K562 (cell line): ENCODE data around the gene GLE1. TPM values are rescaled to one million over a fixed set of nuclear protein-coding genes. Genes with fewer than 3 reads are reported as not detected.
A peak's percentile ranks its signal among the peaks of the same experiment; 100 is the strongest.

Experiments used
- EGR1 ChIP-seq: fragments of 450-650 bp; conservative IDR thresholded peaks from 2 replicates; pipeline ENCODE4 v1.6.1; 2017; ENCODE audit warnings: mild to moderate bottlenecking
- FOXA3 ChIP-seq, 2 experiments: fragments of 450-650 bp in 1 of 2; sonication (generic) in 1 of 2; formaldehyde crosslinking; IDR thresholded peaks in 1 of 2; conservative IDR thresholded peaks in 1 of 2; 2 replicates each; pipeline versions ENCODE4 v1.4.0 to v1.8.0; 2020 to 2022; ENCODE audit warnings: mild to moderate bottlenecking in 2 of 2, missing genetic modification reagents in 1 of 2
- FUS ChIP-seq: fragments of 200-400 bp; formaldehyde crosslinking; optimal IDR thresholded peaks from 2 replicates; pipeline ENCODE3; 2017; ENCODE audit warnings: low read depth, low read length
- NR2F6 ChIP-seq: fragments of 450-650 bp; formaldehyde crosslinking; IDR thresholded peaks from 2 replicates; pipeline ENCODE4 v1.4.0; 2020; ENCODE audit warnings: mild to moderate bottlenecking
- PML ChIP-seq: IDR thresholded peaks from 2 replicates; pipeline ENCODE4 v1.6.1; 2012; ENCODE audit warnings: low read length, inconsistent platforms
- PYGO2 ChIP-seq: fragments of 450-650 bp; IDR thresholded peaks from 2 replicates; pipeline ENCODE4 v1.6.1; 2016; ENCODE audit warnings: mild to moderate bottlenecking, missing genetic modification characterization, moderate library complexity, missing compliant biosample characterization
- SP2 ChIP-seq: IDR thresholded peaks from 2 replicates; pipeline ENCODE4 v1.6.1; 2011; ENCODE audit warnings: mild to moderate bottlenecking, low read depth, low read length, moderate library complexity; ENCODE audit not compliant: poor library complexity, severe bottlenecking; ENCODE audit errors: extremely low read depth
- SPI1 ChIP-seq: IDR thresholded peaks from 2 replicates; pipeline ENCODE4 v1.6.1; 2011; ENCODE audit warnings: low read depth, low read length, control low read depth, borderline replicate concordance
- ZFP36 ChIP-seq: fragments of 150-350 bp; IDR thresholded peaks from 2 replicates; pipeline ENCODE4 v1.6.1; 2018; ENCODE audit warnings: low read length, low read depth; ENCODE audit not compliant: partially characterized antibody
- ZNF282 ChIP-seq: sonication (generic); formaldehyde crosslinking; IDR thresholded peaks from 2 replicates; pipeline ENCODE4 v1.8.1; 2023; ENCODE audit warnings: missing genetic modification reagents
- ZNF57 ChIP-seq: fragments of 450-650 bp; formaldehyde crosslinking; IDR thresholded peaks from 2 replicates; pipeline ENCODE4 v1.4.0; 2020; ENCODE audit warnings: mild to moderate bottlenecking, moderate library complexity
- ZNF589 ChIP-seq: fragments of 200-800 bp; sonication (Bioruptor generic); IDR thresholded peaks from 2 replicates; pipeline ENCODE4 v1.6.1; 2016; ENCODE audit warnings: low read depth, missing genetic modification characterization, missing compliant biosample characterization
- polyA plus RNA-seq, 8 experiments: library from polyadenylated mRNA; depleted of rRNA in 4 of 8; stranded (reverse) in 5 of 8; unstranded in 3 of 8; fragments of >200 nt; fragmentation: Nextera tagmentation in 2 of 8; fragmentation: Illumina TruSeq in 1 of 8; extraction: Ambion mirVana in 2 of 8; extraction: Trizol in 1 of 8; gene quantifications; 2 replicates each; pipeline versions ENCODE4 v1.2.1 to v1.2.3, GENCODE V29; 2011 to 2014; ENCODE audit warnings: inconsistent platforms in 1 of 8, missing spikeins in 1 of 8
- total RNA-seq, 7 experiments: library from RNA; depleted of rRNA in 6 of 7; stranded (reverse); fragments of >200 nt in 6 of 7; fragmentation: Illumina TruSeq in 2 of 7; extraction: Trizol in 2 of 7; gene quantifications; 2 replicates each; pipeline versions ENCODE4 v1.2.1 to v1.2.3, GENCODE V29; 2011 to 2021; ENCODE audit warnings: low replicate concordance in 1 of 7
- TF ChIP-seq, protein P1 (sequence below): fragments of 250-450 bp; sonication (Bioruptor Pico); IDR thresholded peaks from 2 replicates; pipeline ENCODE4 v1.5.0; 2020; ENCODE audit warnings: mild to moderate bottlenecking, borderline replicate concordance
- TF ChIP-seq, protein P2 (sequence below): sonication (generic); formaldehyde crosslinking; IDR thresholded peaks from 2 replicates; pipeline ENCODE4 v1.9.0; 2022; ENCODE audit warnings: mild to moderate bottlenecking, missing genetic modification reagents
- TF ChIP-seq, protein P3 (sequence below): fragments of 450-650 bp; formaldehyde crosslinking; IDR thresholded peaks from 2 replicates; pipeline ENCODE4 v1.4.0; 2022; ENCODE audit warnings: mild to moderate bottlenecking, moderate library complexity
- TF ChIP-seq, protein P4 (sequence below), 3 experiments: IDR thresholded peaks in 2 of 3; conservative IDR thresholded peaks in 1 of 3; 2 replicates each; pipeline ENCODE4 v1.5.1; 2011 to 2012; ENCODE audit warnings: low read length in 3 of 3, mild to moderate bottlenecking in 3 of 3, control low read depth in 2 of 3, improper control_type of control experiment in 1 of 3, inconsistent platforms in 1 of 3, low read depth in 1 of 3, mixed read lengths in 1 of 3, moderate library complexity in 1 of 3; ENCODE audit not compliant: insufficient read depth in 2 of 3
- TF ChIP-seq, protein P5 (sequence below), 2 experiments: fragments of 200-800 bp in 1 of 2; sonication (Bioruptor generic) in 1 of 2; sonication (generic) in 1 of 2; formaldehyde crosslinking in 1 of 2; IDR thresholded peaks in 1 of 2; conservative IDR thresholded peaks in 1 of 2; 2 replicates each; pipeline versions ENCODE4 v1.5.0 to v1.6.1; 2016 to 2020; ENCODE audit warnings: missing compliant biosample characterization in 1 of 2, missing genetic modification characterization in 1 of 2, missing genetic modification reagents in 1 of 2
- TF ChIP-seq, protein P6 (sequence below): fragments of 450-650 bp; formaldehyde crosslinking; IDR thresholded peaks from 2 replicates; pipeline ENCODE4 v1.4.0; 2020; ENCODE audit warnings: mild to moderate bottlenecking

Gene GLE1
- total and polyA plus RNA-seq, 9 of the 15 experiments (the other 6 are each of a cell fraction or from before 2014, with no cell fraction given): 15.9 to 44.8 (median 37.6) TPM

DNA sequence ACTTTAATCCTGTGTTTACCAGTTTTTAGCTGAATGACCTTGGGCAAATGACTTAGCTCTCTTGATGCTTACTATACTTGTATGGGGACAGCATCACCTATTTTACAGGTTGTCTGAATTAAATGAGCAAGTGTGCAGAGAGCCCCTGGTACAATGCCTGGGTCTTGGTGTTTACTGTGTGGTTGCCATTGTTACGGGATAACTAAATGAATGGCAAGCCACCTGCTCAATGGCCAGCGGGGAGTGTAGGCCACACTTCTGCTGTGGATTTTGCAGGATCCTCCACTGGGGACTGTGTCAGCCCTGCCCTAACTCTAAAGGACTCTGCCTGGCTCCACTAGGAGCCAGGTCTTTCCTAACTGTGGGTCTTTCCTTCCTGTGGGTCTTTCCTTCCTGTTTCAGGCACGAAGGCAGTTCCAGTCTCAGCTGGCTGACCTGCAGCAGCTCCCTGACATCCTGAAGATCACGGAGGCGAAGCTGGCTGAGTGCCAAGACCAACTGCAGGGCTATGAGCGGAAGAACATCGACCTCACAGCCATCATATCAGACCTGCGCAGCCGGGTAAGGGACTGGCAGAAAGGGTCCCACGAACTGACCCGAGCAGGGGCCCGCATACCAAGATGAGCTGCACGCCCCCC lies 10.3 kb upstream of the GLE1 start (continued):
- TF ChIP-seq, protein P1, sequence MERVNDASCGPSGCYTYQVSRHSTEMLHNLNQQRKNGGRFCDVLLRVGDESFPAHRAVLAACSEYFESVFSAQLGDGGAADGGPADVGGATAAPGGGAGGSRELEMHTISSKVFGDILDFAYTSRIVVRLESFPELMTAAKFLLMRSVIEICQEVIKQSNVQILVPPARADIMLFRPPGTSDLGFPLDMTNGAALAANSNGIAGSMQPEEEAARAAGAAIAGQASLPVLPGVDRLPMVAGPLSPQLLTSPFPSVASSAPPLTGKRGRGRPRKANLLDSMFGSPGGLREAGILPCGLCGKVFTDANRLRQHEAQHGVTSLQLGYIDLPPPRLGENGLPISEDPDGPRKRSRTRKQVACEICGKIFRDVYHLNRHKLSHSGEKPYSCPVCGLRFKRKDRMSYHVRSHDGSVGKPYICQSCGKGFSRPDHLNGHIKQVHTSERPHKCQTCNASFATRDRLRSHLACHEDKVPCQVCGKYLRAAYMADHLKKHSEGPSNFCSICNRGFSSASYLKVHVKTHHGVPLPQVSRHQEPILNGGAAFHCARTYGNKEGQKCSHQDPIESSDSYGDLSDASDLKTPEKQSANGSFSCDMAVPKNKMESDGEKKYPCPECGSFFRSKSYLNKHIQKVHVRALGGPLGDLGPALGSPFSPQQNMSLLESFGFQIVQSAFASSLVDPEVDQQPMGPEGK (CRISPR knock-in tag): no peak
- TF ChIP-seq SPI1 (peak; percentile 3; the same call in 1 of the 2 replicates), ZFP36 (no peak), PML (no peak), ZNF282 (CRISPR knock-in tag) (no peak), ZNF57 (CRISPR knock-in tag) (no peak), ZNF589 (no peak), EGR1 (no peak), FUS (no peak), SP2 (no peak), PYGO2 (no peak), FOXA3 (CRISPR knock-in tag; conservative IDR thresholded peaks at IDR 0.05 in 1 of 2, IDR thresholded peaks at IDR 0.05 in 1 of 2) (no peak), NR2F6 (CRISPR knock-in tag) (no peak)
- TF ChIP-seq, protein P2, sequence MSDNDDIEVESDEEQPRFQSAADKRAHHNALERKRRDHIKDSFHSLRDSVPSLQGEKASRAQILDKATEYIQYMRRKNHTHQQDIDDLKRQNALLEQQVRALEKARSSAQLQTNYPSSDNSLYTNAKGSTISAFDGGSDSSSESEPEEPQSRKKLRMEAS (CRISPR knock-in tag): no peak
- TF ChIP-seq, protein P3, sequence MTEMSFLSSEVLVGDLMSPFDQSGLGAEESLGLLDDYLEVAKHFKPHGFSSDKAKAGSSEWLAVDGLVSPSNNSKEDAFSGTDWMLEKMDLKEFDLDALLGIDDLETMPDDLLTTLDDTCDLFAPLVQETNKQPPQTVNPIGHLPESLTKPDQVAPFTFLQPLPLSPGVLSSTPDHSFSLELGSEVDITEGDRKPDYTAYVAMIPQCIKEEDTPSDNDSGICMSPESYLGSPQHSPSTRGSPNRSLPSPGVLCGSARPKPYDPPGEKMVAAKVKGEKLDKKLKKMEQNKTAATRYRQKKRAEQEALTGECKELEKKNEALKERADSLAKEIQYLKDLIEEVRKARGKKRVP: no peak
- TF ChIP-seq, protein P4, sequence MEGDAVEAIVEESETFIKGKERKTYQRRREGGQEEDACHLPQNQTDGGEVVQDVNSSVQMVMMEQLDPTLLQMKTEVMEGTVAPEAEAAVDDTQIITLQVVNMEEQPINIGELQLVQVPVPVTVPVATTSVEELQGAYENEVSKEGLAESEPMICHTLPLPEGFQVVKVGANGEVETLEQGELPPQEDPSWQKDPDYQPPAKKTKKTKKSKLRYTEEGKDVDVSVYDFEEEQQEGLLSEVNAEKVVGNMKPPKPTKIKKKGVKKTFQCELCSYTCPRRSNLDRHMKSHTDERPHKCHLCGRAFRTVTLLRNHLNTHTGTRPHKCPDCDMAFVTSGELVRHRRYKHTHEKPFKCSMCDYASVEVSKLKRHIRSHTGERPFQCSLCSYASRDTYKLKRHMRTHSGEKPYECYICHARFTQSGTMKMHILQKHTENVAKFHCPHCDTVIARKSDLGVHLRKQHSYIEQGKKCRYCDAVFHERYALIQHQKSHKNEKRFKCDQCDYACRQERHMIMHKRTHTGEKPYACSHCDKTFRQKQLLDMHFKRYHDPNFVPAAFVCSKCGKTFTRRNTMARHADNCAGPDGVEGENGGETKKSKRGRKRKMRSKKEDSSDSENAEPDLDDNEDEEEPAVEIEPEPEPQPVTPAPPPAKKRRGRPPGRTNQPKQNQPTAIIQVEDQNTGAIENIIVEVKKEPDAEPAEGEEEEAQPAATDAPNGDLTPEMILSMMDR (IDR thresholded peaks at IDR 0.05 in 2 of 3, conservative IDR thresholded peaks at IDR 0.05 in 1 of 3; ENCODE audit: insufficient read depth in 2 of 3, low read depth in 1 of 3, low read length in 3 of 3): no peak
- TF ChIP-seq, protein P5, sequence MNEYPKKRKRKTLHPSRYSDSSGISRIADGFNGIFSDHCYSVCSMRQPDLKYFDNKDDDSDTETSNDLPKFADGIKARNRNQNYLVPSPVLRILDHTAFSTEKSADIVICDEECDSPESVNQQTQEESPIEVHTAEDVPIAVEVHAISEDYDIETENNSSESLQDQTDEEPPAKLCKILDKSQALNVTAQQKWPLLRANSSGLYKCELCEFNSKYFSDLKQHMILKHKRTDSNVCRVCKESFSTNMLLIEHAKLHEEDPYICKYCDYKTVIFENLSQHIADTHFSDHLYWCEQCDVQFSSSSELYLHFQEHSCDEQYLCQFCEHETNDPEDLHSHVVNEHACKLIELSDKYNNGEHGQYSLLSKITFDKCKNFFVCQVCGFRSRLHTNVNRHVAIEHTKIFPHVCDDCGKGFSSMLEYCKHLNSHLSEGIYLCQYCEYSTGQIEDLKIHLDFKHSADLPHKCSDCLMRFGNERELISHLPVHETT (CRISPR knock-in tag; conservative IDR thresholded peaks at IDR 0.05 in 1 of 2, IDR thresholded peaks at IDR 0.05 in 1 of 2): no peak
- TF ChIP-seq, protein P6, sequence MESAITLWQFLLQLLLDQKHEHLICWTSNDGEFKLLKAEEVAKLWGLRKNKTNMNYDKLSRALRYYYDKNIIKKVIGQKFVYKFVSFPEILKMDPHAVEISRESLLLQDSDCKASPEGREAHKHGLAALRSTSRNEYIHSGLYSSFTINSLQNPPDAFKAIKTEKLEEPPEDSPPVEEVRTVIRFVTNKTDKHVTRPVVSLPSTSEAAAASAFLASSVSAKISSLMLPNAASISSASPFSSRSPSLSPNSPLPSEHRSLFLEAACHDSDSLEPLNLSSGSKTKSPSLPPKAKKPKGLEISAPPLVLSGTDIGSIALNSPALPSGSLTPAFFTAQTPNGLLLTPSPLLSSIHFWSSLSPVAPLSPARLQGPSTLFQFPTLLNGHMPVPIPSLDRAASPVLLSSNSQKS (CRISPR knock-in tag): no peak
